IPS DF 19.7 (cell line): ENCODE measurements around the gene PPP2CA.
"Not testable (repeated sequence)": the region's sequence is repeated elsewhere in the genome, so short reads cannot be mapped to it uniquely, and the experiment has no call there.

Experiments
- DNase-seq: peaks from one replicate; pipeline ENCODE4 v3.0.0-alpha.2; 2013; ENCODE audit warnings: low read depth, low spot score

PPP2CA gene

GRCh38 chr5:134245692-134246091, 19.8 kb upstream of the PPP2CA start:
- no peak for DNase-seq

- DNase-seq, result no peak
Measured at GRCh38 chr5:134245101-134245604, 19.3 kb upstream of the PPP2CA start.

- no peak for DNase-seq
Measured at GRCh38 chr5:134242146-134242545, 16.3 kb upstream of the PPP2CA start.

GRCh38 chr5:134240421-134240962, 14.6 kb upstream of the PPP2CA start:
- no peak for DNase-seq

GRCh38 chr5:134236820-134237219, 10.9 kb upstream of the PPP2CA start:
- no peak for DNase-seq

GRCh38 chr5:134236318-134236717, 10.4 kb upstream of the PPP2CA start:
- DNase-seq, result no peak

GRCh38 chr5:134228624-134229023, 2.8 kb upstream of the PPP2CA start:
- DNase-seq, result no peak

- DNase-seq, result no peak
Measured at GRCh38 chr5:134227776-134228175, 1.9 kb upstream of the PPP2CA start.

- DNase-seq, result peak; percentile 50
Measured at GRCh38 chr5:134227259-134227658, 1.4 kb upstream of the PPP2CA start.

GRCh38 chr5:134226441-134227192, 744 bp upstream of the PPP2CA start:
- no peak for DNase-seq

- no peak for DNase-seq
Measured at GRCh38 chr5:134224888-134225779, 739 bp downstream of the PPP2CA start.

- no peak for DNase-seq
Measured at GRCh38 chr5:134223406-134224248, 2.2 kb downstream of the PPP2CA start.

- not testable (repeated sequence) for DNase-seq
Measured at GRCh38 chr5:134221690-134222089, 4.2 kb downstream of the PPP2CA start.

- no peak for DNase-seq
Measured at GRCh38 chr5:134215757-134216156, 10.1 kb downstream of the PPP2CA start.

GRCh38 chr5:134211263-134212031, 14.4 kb downstream of the PPP2CA start:
- not testable (repeated sequence) for DNase-seq

- no peak for DNase-seq
Measured at GRCh38 chr5:134209477-134210245, 16.2 kb downstream of the PPP2CA start.

GRCh38 chr5:134207696-134208095, 18.2 kb downstream of the PPP2CA start:
- no peak for DNase-seq

- DNase-seq, result no peak
Measured at GRCh38 chr5:134206627-134207160, 19.2 kb downstream of the PPP2CA start.

- DNase-seq, result no peak
Measured at GRCh38 chr5:134204575-134204974, 21.3 kb downstream of the PPP2CA start.

- no peak for DNase-seq
Measured at GRCh38 chr5:134203630-134204029, 22.2 kb downstream of the PPP2CA start.
